HG03457 (cell line): Measurements from ENCODE around the gene ST14.
"Not testable (repeated sequence)": the region's sequence is repeated elsewhere in the genome, so short reads cannot be mapped to it uniquely, and the experiment has no call there.

Experiments
- ATAC-seq: cut with Tn5 transposase; IDR thresholded peaks from one replicate; pipeline ENCODE4 v1.9.1; 2021; ENCODE audit warnings: moderate number of reproducible peaks; ENCODE audit not compliant: unreplicated experiment

Gene ST14

GRCh38 chr11:130187096-130187495 is 27.5 kb downstream of the ST14 start:
- no peak for ATAC-seq

- ATAC-seq = no peak
These were observed 28.5 kb downstream of the ST14 start for GRCh38 chr11:130188047-130188446.

GRCh38 chr11:130188585-130189347 is 29.2 kb downstream of the ST14 start:
- ATAC-seq = no peak

DNA sequence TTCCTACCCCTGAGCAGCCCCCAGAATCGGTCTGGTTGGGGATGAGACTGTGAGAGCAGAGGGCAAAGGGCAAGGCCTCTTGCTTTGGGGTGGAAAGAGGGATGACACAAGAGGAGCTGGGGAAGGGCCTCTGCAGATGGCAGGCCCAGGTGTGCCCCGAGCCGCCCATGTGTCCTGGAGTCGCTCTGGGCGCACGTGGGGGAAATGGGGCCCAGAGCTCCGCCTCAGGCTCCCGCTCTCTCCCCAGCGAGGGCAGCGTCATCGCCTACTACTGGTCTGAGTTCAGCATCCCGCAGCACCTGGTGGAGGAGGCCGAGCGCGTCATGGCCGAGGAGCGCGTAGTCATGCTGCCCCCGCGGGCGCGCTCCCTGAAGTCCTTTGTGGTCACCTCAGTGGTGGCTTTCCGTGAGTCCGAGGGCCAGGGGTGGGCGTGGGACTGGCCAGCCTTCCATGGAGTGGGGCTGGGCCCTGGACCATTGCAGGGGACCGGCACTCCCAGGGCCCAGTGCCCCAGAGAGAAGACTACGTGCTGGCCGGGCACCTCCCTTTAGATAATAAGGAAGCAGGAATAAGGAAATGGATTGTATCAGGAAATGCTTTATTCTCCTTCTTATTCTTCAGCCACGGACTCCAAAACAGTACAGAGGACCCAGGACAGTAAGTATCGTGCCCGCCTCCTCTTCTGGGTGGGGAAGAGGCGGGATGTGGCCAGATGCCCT is 30.1 kb downstream of the ST14 start:
- no peak for ATAC-seq

DNA sequence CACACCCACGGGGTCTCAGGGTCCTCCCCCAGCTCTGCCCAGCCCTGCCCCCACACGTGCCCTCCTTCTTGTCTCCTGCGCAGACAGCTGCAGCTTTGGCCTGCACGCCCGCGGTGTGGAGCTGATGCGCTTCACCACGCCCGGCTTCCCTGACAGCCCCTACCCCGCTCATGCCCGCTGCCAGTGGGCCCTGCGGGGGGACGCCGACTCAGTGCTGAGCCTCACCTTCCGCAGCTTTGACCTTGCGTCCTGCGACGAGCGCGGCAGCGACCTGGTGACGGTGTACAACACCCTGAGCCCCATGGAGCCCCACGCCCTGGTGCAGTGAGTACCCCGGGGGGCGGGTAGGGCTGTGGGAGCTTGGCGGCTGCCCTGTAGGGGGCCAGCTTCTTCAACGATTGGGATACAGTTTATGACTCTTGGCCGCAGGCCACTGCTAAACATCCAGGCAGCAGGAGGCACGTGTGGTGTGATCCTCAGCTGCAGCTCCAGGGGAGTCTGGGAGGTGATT is 30.8 kb downstream of the ST14 start:
- ATAC-seq = no peak

- ATAC-seq = no peak
These were observed 32.3 kb downstream of the ST14 start for GRCh38 chr11:130191896-130192295.

GRCh38 chr11:130192845-130193267 is 33.3 kb downstream of the ST14 start:
- ATAC-seq = no peak

DNA sequence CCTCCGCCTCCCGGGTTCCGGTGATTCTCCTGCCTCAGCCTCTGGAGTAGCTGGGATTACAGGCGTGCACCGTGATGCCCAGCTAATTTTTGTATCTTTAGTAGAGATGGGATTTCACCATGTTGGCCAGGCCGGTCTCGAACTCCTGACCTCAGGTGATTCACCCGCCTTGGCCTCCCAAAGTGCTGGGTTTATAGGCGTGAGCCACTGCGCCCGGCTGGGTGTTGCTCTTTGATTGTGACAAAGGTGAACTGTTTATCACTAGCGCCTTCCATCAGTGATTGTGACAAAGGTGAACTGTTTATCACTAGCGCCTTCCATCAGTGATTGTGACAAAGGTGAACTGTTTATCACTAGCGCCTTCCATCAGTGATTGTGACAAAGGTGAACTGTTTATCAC is 34.0 kb downstream of the ST14 start:
- ATAC-seq = not testable (repeated sequence)

GRCh38 chr11:130194241-130195023 is 34.9 kb downstream of the ST14 start:
- no peak for ATAC-seq

DNA sequence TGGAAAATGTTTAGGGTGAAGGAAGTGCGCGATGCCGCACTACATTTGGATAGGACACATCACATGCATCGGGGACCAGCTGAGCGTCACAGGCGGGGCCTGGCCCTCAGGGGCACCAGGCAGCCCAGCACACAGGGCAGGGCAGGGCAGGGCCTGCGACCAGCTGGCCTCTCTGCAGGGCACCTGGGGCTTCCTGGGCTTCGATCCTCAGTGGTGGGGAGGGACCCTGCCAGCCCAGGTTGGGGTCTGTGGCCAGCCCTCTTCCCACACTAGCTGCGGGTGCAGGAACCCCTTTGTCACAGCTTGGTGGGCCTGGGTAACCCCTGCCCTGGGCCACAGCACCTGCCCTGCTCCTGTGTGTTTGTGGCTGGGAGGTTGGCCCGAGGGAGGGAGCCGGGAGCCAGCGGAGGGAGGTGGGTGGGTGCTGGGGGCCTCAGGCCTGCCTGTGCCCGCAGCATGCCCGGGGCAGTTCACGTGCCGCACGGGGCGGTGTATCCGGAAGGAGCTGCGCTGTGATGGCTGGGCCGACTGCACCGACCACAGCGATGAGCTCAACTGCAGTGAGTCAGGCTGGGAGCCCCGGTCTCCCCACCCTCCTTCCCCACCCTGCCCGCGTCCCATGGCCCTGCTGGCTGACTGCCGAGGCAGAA is 37.9 kb downstream of the ST14 start:
- ATAC-seq = no peak

- ATAC-seq = no peak
These were observed 38.7 kb downstream of the ST14 start for GRCh38 chr11:130198292-130198691.

GRCh38 chr11:130198964-130199363 is 39.4 kb downstream of the ST14 start:
- no peak for ATAC-seq

DNA sequence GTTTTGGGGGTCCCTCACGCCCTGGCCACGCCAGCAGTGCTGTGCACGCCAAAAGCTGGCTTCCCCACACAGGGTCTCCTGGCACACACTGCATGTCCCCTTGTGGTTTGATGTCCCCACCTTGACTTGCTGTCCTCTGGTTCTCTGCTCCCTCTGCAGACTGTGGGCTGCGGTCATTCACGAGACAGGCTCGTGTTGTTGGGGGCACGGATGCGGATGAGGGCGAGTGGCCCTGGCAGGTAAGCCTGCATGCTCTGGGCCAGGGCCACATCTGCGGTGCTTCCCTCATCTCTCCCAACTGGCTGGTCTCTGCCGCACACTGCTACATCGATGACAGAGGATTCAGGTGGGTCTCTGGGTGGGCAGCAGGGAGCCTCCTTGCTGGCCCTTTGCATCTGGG is 40.2 kb downstream of the ST14 start:
- no peak for ATAC-seq

DNA sequence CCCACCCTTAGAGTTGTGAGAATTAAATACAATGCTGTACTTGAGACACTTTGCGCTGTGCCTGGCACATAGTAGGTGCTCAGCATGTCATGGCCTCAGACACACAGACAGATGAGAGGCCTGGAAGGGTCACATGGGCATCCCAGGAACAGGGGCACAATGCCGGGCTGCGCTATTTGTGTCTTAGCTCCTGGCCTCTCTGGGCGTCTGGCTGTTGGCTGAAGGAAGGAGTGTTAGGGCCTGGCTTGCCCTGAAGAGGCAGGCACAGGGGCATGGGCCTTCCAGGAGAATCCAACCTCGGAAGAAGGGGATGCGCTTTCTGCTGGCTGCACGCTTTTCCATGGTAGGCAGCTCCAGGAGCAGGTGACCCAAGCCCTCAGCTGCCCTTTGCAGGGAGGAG is 41.4 kb downstream of the ST14 start:
- ATAC-seq = no peak

DNA sequence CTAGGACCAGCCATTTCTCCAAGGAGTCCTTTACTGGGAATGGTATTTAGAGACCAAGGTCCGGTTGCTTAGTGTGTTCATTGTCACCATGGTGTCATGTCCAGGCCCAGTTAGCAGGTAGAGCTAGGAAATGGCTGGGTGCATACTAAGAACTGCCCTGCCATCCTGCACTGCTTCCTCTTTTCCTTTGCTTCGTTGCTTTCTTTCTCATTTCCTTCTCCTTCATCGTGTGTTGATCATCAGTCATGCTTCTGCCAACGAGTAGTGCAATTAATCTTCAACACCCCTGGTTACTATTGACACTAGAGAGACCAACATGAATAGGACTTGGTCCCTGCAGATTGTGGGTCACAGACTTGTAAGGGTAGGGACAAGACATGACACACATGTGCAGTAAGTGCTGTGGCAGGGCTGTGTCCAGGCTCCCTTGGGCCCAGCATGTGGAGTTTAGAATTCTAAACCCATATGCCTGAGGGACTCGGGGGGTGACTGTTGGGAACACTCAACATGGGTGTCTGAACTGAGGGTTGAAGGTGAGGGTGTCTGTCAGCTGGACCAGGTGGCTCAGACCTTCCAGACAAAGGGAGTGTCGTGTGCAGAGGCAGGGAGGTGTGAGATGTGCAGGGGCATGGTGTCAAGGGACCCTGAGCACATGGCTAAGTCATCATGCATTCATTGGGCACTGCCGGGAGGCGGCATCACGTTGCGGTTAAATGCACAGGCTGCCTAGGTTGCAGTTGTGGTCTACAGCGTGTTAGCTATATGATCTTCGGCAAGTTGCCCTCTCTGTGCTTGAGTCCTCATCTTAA is 42.6 kb downstream of the ST14 start:
- ATAC-seq = no peak

GRCh38 chr11:130202818-130203689 is 43.5 kb downstream of the ST14 start:
- no peak for ATAC-seq

DNA sequence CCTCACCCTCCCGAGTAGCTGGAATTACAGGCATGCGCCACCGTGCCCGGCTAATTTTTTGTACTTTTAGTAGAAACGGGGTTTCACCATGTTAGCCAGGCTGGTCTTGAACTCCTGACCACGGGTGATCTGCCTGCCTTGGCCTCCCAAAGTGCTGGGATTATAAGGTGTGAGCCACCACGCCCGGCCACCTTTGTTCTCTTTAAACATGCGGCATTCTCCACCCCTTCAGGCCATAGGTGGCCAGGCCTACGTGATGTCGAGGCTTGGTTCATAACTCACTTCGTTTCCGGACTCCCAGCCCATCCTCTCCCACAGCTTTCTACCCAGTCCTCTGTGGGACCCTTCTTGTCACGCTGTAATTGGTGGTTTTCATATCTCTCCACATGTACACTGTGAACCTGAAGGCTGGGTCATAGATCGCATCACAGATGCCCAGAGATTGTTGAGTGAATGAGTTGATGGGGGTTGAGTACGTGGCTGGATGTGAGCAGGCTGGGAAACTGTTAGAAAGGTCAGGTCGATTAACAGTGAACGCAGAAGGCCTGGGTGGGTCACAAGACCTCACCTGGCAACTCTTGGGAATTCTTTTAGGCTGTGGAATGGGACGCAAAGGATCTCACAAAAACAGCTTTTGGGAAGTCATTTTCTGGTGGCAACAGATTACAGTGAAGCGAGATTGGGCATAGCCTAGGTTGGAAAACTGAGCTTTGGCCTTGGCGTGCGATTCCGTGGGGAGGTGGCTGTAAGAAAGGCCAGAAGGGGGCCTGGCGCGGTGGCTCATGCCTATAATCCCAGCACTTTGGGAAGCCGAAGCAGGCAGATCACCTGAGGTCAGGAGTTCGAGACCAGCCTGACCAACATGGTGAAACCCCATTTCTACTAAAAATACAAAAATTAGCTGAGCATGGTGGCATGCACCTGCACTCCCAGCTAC is 44.5 kb downstream of the ST14 start:
- no peak for ATAC-seq

DNA sequence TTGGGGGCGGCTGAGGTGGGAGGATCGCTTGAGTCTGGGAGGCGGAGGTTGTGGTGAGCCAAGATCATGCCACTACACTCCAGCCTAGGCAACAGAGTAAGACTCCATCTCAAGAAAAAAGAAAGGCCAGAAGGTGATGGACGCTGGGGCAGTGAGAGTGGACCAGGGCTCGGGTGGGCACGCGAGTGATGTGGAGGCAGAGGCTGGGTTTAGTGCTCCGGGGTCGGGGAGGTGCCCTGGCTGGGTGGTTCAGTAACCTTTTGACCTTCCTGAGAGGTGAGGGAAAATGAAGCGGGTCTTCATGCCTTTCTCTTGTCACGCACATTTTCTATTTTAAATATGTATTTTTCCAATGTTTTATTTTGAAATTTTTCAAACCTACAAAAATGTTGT is 45.1 kb downstream of the ST14 start:
- no peak for ATAC-seq
